Measurements from ENCODE around the gene ACOXL.

DNA sequence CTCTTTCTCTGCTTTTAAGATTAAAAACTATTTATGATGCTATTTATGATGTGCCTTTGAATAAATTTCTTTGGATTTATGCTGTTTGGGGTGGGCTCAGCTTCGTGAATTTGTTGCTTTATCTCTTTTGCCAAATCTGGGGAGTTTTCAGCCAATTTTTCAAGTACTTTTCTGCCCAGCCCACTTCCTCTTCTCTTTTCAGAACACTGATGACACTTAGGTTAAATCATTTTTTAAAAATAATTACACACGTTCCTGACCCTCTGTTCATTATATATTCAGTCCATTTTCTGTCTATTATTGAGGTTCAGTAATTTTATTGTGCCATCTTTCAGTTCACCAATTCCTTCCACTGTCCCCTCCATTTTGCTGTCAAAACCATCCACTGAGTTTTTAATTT is 373.6 kb downstream of the ACOXL start:
- TF ChIP-seq POLR2A (IDR thresholded peaks at IDR 0.05; ENCODE audit: low read depth, low read length) (no peak), POLR2AphosphoS5 (IDR thresholded peaks at IDR 0.05; ENCODE audit: low read depth, low read length) (no peak), TAF1 (IDR thresholded peaks at IDR 0.05; ENCODE audit: borderline replicate concordance, low read depth, low read length) (no peak)
